HG02870 (cell line): ENCODE measurements around the gene ADAMTS18.

Experiments
- ATAC-seq: cut with Tn5 transposase; IDR thresholded peaks from one replicate; pipeline ENCODE4 v1.9.1; 2021; ENCODE audit warnings: mild to moderate bottlenecking, moderate library complexity; ENCODE audit not compliant: unreplicated experiment

Gene ADAMTS18

GRCh38 chr16:77439106-77439505 is 4.3 kb upstream of the ADAMTS18 start:
- ATAC-seq, result no peak

- ATAC-seq, result no peak
Observed at GRCh38 chr16:77437859-77438258, 3.0 kb upstream of the ADAMTS18 start.

GRCh38 chr16:77435272-77435820 is 512 bp upstream of the ADAMTS18 start:
- ATAC-seq, result no peak

- ATAC-seq, result no peak
Observed at GRCh38 chr16:77434022-77434529, 758 bp downstream of the ADAMTS18 start.

- ATAC-seq, result no peak
Observed at GRCh38 chr16:77433146-77433545, 1.7 kb downstream of the ADAMTS18 start.

- ATAC-seq, result no peak
Observed at GRCh38 chr16:77432264-77432663, 2.6 kb downstream of the ADAMTS18 start.

GRCh38 chr16:77430787-77431585 is 3.8 kb downstream of the ADAMTS18 start:
- no peak for ATAC-seq

GRCh38 chr16:77430360-77430759 is 4.5 kb downstream of the ADAMTS18 start:
- no peak for ATAC-seq

GRCh38 chr16:77424871-77425604 is 9.8 kb downstream of the ADAMTS18 start:
- no peak for ATAC-seq

GRCh38 chr16:77422196-77422784 is 12.5 kb downstream of the ADAMTS18 start:
- no peak for ATAC-seq

GRCh38 chr16:77416939-77417480 is 17.8 kb downstream of the ADAMTS18 start:
- no peak for ATAC-seq

GRCh38 chr16:77414752-77415231 is 20.0 kb downstream of the ADAMTS18 start:
- no peak for ATAC-seq

GRCh38 chr16:77410449-77410848 is 24.4 kb downstream of the ADAMTS18 start:
- ATAC-seq, result no peak

- ATAC-seq, result no peak
Observed at GRCh38 chr16:77409311-77409710, 25.5 kb downstream of the ADAMTS18 start.

GRCh38 chr16:77408607-77409006 is 26.2 kb downstream of the ADAMTS18 start:
- ATAC-seq, result peak; percentile 82

GRCh38 chr16:77406680-77407079 is 28.2 kb downstream of the ADAMTS18 start:
- no peak for ATAC-seq

- no peak for ATAC-seq
Observed at GRCh38 chr16:77404775-77405174, 30.1 kb downstream of the ADAMTS18 start.

- no peak for ATAC-seq
Observed at GRCh38 chr16:77403732-77404131, 31.1 kb downstream of the ADAMTS18 start.

- no peak for ATAC-seq
Observed at GRCh38 chr16:77402672-77403071, 32.2 kb downstream of the ADAMTS18 start.

GRCh38 chr16:77402118-77402517 is 32.7 kb downstream of the ADAMTS18 start:
- ATAC-seq, result no peak

GRCh38 chr16:77399546-77399945 is 35.3 kb downstream of the ADAMTS18 start:
- ATAC-seq, result no peak
